Fibroblast of lung (primary cell): ENCODE data around the gene INPP5A. TPM values are rescaled to one million over a fixed set of nuclear protein-coding genes. Genes with fewer than 3 reads are reported as not detected.
A peak's percentile ranks its signal among the peaks of the same experiment; 100 is the strongest.

ENCODE experiments used
- DNase-seq, 2 donors: peaks; one replicate each; pipeline versions ENCODE4 v3.0.0 to v3.0.0-alpha.2; 2010; ENCODE audit warnings: low read depth in 2 of 2
- H2AFZ ChIP-seq: 2 replicates; pipeline ENCODE4 v1.5.1; 2012; ENCODE audit warnings: low read length, control low read depth, inconsistent platforms
- H3K27ac ChIP-seq: 2 replicates; pipeline ENCODE4 v1.5.1; 2011; ENCODE audit warnings: low read length, control low read depth; ENCODE audit not compliant: insufficient read depth
- H3K27me3 ChIP-seq: 2 replicates; pipeline ENCODE4 v1.5.1; 2011; ENCODE audit warnings: mild to moderate bottlenecking, low read length; ENCODE audit not compliant: control insufficient read depth, insufficient read depth
- H3K36me3 ChIP-seq: 2 replicates; pipeline ENCODE4 v1.5.1; 2011; ENCODE audit warnings: low read length; ENCODE audit not compliant: control insufficient read depth, insufficient read depth
- H3K4me1 ChIP-seq: 2 replicates; pipeline ENCODE4 v1.5.1; 2011; ENCODE audit warnings: low read length; ENCODE audit not compliant: control insufficient read depth, insufficient read depth; ENCODE audit errors: extremely low read depth
- H3K4me2 ChIP-seq: 2 replicates; pipeline ENCODE4 v1.5.1; 2011; ENCODE audit warnings: low read length, control low read depth; ENCODE audit not compliant: insufficient read depth; ENCODE audit errors: extremely low read depth
- H3K4me3 ChIP-seq, 4 experiments: fragments of 200-600 bp in 1 of 4; sonication (generic) in 1 of 4; replicated peaks in 1 of 4; 2 replicates each; pipeline ENCODE4 v1.5.1; 2011 to 2016; ENCODE audit warnings: low read length in 4 of 4, low read depth in 3 of 4, mild to moderate bottlenecking in 3 of 4, control low read depth in 2 of 4, inconsistent platforms in 1 of 4, mixed read lengths in 1 of 4; ENCODE audit not compliant: insufficient read depth in 1 of 4; ENCODE audit errors: control extremely low read depth in 1 of 4
- H3K79me2 ChIP-seq: 2 replicates; pipeline ENCODE4 v1.5.1; 2012; ENCODE audit warnings: mild to moderate bottlenecking, low read length, inconsistent platforms; ENCODE audit not compliant: control insufficient read depth, insufficient read depth
- H3K9ac ChIP-seq: 2 replicates; pipeline ENCODE4 v1.5.1; 2011; ENCODE audit warnings: mild to moderate bottlenecking, low read length, control low read depth; ENCODE audit not compliant: insufficient read depth
- H3K9me3 ChIP-seq: 2 replicates; pipeline ENCODE4 v1.5.1; 2012; ENCODE audit warnings: low read depth, low read length; ENCODE audit not compliant: control insufficient read depth, insufficient read depth
- H4K20me1 ChIP-seq: 2 replicates; pipeline ENCODE4 v1.5.1; 2011; ENCODE audit warnings: low read length; ENCODE audit not compliant: control insufficient read depth, insufficient read depth; ENCODE audit errors: extremely low read depth
- CTCF ChIP-seq, 2 donors: IDR thresholded peaks in 1 of 2; conservative IDR thresholded peaks in 1 of 2; 1 replicate in 1 of 2; 2 replicates in 1 of 2; pipeline ENCODE4 v1.5.1; 2011 to 2012; ENCODE audit warnings: low read length in 2 of 2, control low read depth in 1 of 2, inconsistent platforms in 1 of 2, low read depth in 1 of 2, mild to moderate bottlenecking in 1 of 2
- EZH2 ChIP-seq: IDR thresholded peaks from 2 replicates; pipeline ENCODE4 v1.5.1; 2012; ENCODE audit warnings: low read length, control low read depth, mild to moderate bottlenecking; ENCODE audit errors: missing control alignments
- polyA plus RNA-seq, 2 donors: library from polyadenylated mRNA; depleted of rRNA in 1 of 2; stranded (reverse) in 1 of 2; unstranded in 1 of 2; fragments of >200 nt; gene quantifications; 2 replicates each; pipeline ENCODE4 v1.2.1, GENCODE V29; 2011 to 2012; ENCODE audit warnings: missing spikeins in 1 of 2
- total RNA-seq: library from RNA; depleted of rRNA; stranded (reverse); fragments of >200 nt; gene quantifications from 2 replicates; pipeline ENCODE4 v1.2.1, GENCODE V29; 2014

Gene INPP5A
- total and polyA plus RNA-seq, 2 donors (not counting 1 experiment from before 2014, with no cell fraction given) = 24.6 to 39.9 TPM

- no peak for DNase-seq
- no peak overlapping the region for H3K4me2 ChIP-seq
These were observed 250.1 kb downstream of the INPP5A start for GRCh38 chr10:132787495-132788179.

GRCh38 chr10:132788180-132788830 is 250.7 kb downstream of the INPP5A start:
- Histone ChIP-seq H2AFZ (no peak overlapping the region), H3K27me3 (peaks cover 33% of the 10 kb centered on the region), H3K4me3 (no peak overlapping the region), H3K27ac (no peak overlapping the region), H3K4me1 (no peaks in the 10 kb centered on the region), H3K79me2 (no peaks in the 10 kb centered on the region), H3K9ac (no peak overlapping the region), H3K36me3 (no peaks in the 10 kb centered on the region), H3K4me2 (no peak overlapping the region), H4K20me1 (no peaks in the 10 kb centered on the region), H3K9me3 (no peaks in the 10 kb centered on the region)
- TF ChIP-seq EZH2 = peak; percentile 77
- peak in 1 of 2 donors; percentile 23 for TF ChIP-seq CTCF (conservative IDR thresholded peaks at IDR 0.05 in 1 of 2, IDR thresholded peaks at IDR 0.05 in 1 of 2; ENCODE audit: low read depth in 1 of 2, low read length in 2 of 2)
- DNase-seq = peak; percentile 18 to 24

More at GRCh38 chr10:132787495-132788179, 250.1 kb downstream of the INPP5A start:
- Histone ChIP-seq H3K9ac (no peak overlapping the region), H4K20me1 (no peaks in the 10 kb centered on the region), H3K9me3 (no peaks in the 10 kb centered on the region), H3K27me3 (peaks cover 33% of the 10 kb centered on the region), H3K27ac (no peak overlapping the region), H3K36me3 (no peaks in the 10 kb centered on the region), H3K79me2 (no peaks in the 10 kb centered on the region), H3K4me3 (no peak overlapping the region), H3K4me1 (no peaks in the 10 kb centered on the region), H2AFZ (no peak overlapping the region)
- TF ChIP-seq EZH2 (no peak), CTCF (conservative IDR thresholded peaks at IDR 0.05 in 1 of 2, IDR thresholded peaks at IDR 0.05 in 1 of 2; ENCODE audit: low read depth in 1 of 2, low read length in 2 of 2) (no peak)

DNA sequence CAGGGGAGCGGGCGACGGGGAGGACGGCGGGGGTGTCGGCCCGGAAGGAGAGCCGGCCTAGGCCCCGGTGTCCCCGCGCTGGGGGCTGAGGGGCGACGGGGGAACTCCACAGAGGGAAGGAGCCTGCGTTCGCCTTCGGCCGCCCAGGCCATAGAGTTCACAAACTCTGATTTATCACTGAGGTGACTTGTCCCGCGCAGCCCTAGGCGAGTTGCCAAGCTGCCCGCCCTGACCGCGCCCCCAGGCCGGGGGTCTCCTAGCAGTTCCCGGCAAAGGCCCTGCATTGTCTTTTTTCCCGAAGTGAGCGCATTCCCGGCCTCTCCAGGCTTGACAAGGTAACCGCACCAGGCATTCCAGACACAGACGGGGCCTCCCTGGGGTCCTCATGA is 251.2 kb downstream of the INPP5A start:
- Histone ChIP-seq H3K4me3 (no peak overlapping the region), H3K79me2 (no peaks in the 10 kb centered on the region), H3K4me1 (no peaks in the 10 kb centered on the region), H4K20me1 (no peaks in the 10 kb centered on the region), H3K4me2 (no peak overlapping the region), H3K27me3 (peaks cover 33% of the 10 kb centered on the region), H3K9ac (no peak overlapping the region), H3K27ac (no peak overlapping the region), H3K9me3 (no peaks in the 10 kb centered on the region), H2AFZ (no peak overlapping the region), H3K36me3 (no peaks in the 10 kb centered on the region)
- DNase-seq = no peak
- TF ChIP-seq EZH2 (no peak), CTCF (conservative IDR thresholded peaks at IDR 0.05 in 1 of 2, IDR thresholded peaks at IDR 0.05 in 1 of 2; ENCODE audit: low read depth in 1 of 2, low read length in 2 of 2) (no peak)
